SH-SY5Y (cell line): ENCODE results near the gene SFXN1.

ENCODE experiments used
- GATA2 ChIP-seq: IDR thresholded peaks from 2 replicates; pipeline ENCODE4 v1.6.1; 2011; ENCODE audit warnings: mild to moderate bottlenecking, low read depth, low read length
- GATA3 ChIP-seq: IDR thresholded peaks from 2 replicates; pipeline ENCODE4 v1.6.1; 2011; ENCODE audit warnings: low read depth, mild to moderate bottlenecking, low read length, moderate library complexity

GRCh38 chr5:175452166-175452565, 26.2 kb upstream of the SFXN1 start:
- TF ChIP-seq GATA2 = no peak
- TF ChIP-seq GATA3 = no peak
